ENCODE measurements around the gene E4F1. TPM values are rescaled to one million over a fixed set of nuclear protein-coding genes. Genes with fewer than 3 reads are reported as not detected.
"Not testable (repeated sequence)": the region's sequence is repeated elsewhere in the genome, so short reads cannot be mapped to it uniquely, and the experiment has no call there.

The E4F1 gene
- total and polyA plus RNA-seq, 2 donors (not counting 3 experiments of a cell fraction or from before 2014, with no cell fraction given), result 28.6 to 32.7 TPM

- H3K4me2 ChIP-seq (ENCODE audit: insufficient read depth, low read length), result no peak overlapping the region
- no TSS peak for BruUV-seq (replicated peaks)
- ChIA-PET CTCF (no interaction called here), POLR2A (no interaction called here)
- no peak overlapping the region for H2AFZ ChIP-seq (ENCODE audit: low read depth, low read length)
- FAIRE-seq (no peak), DNase-seq (ENCODE audit: low read depth, low spot score) (no peak)
- TF ChIP-seq CTCF (IDR thresholded peaks at IDR 0.05; ENCODE audit: extremely low read depth in 1 of 2, insufficient read depth in 1 of 2, low read depth in 1 of 2, low read length in 2 of 2) (no peak), MAX (IDR thresholded peaks at IDR 0.05; ENCODE audit: insufficient read depth, insufficient read length) (no peak), POLR2AphosphoS5 (IDR thresholded peaks at IDR 0.05; ENCODE audit: insufficient read depth, low read depth, low read length) (no peak), POLR2A (IDR thresholded peaks at IDR 0.05; ENCODE audit: low read depth, low read length) (no peak), MYC (IDR thresholded peaks at IDR 0.05; ENCODE audit: low read depth, low read length) (no peak), GATA2 (IDR thresholded peaks at IDR 0.05; ENCODE audit: insufficient read depth, insufficient read length, low read depth, low read length) (no peak), JUN (IDR thresholded peaks at IDR 0.05; ENCODE audit: borderline replicate concordance, insufficient read depth, insufficient read length, low read depth) (no peak), FOS (IDR thresholded peaks at IDR 0.05; ENCODE audit: borderline replicate concordance, insufficient read depth, low read length) (no peak), EZH2 (IDR thresholded peaks at IDR 0.05; ENCODE audit: borderline replicate concordance, low read depth, low read length, severe bottlenecking) (no peak)
- dilution Hi-C loops (cut with MboI; ENCODE audit: extremely low pct_ligation_motif_present, low sequenced_read_pairs), result no loop called here
- H3K9me1 ChIP-seq (replicated peaks; ENCODE audit: control insufficient read depth, extremely low read depth, insufficient read depth, low read length), result no peaks in the 10 kb centered on the region
- H3K9ac ChIP-seq (replicated peaks; ENCODE audit: extremely low read depth, insufficient read depth, low read length), result no peak overlapping the region
- H3K4me3 ChIP-seq (replicated peaks in 1 of 3; ENCODE audit: insufficient read depth in 1 of 3, low read depth in 1 of 3, low read length in 3 of 3), result no peak overlapping the region
- intact Hi-C loops (cut with micrococcal nuclease), result no loop called here
- H4K20me1 ChIP-seq (replicated peaks; ENCODE audit: control insufficient read depth, extremely low read depth, insufficient read depth, low read length), result no peaks in the 10 kb centered on the region
- peaks cover 36% of the 10 kb centered on the region for H3K79me2 ChIP-seq (ENCODE audit: control insufficient read depth, insufficient read depth, low read length)
- H3K27ac ChIP-seq (ENCODE audit: insufficient read depth, low read depth, low read length), result no peak overlapping the region
- H3K9me3 ChIP-seq (replicated peaks; ENCODE audit: control insufficient read depth, insufficient read depth, low read length), result no peaks in the 10 kb centered on the region
- no peaks in the 10 kb centered on the region for H3K4me1 ChIP-seq (ENCODE audit: control insufficient read depth, extremely low read depth, insufficient read depth, low read length)
- H3K27me3 ChIP-seq (ENCODE audit: control insufficient read depth in 2 of 2, insufficient read depth in 2 of 2, low read length in 2 of 2), result no peaks in the 10 kb centered on the region
- peaks cover 41 to 47% of the 10 kb centered on the region in 2 experiments for H3K36me3 ChIP-seq (ENCODE audit: control insufficient read depth in 2 of 2, extremely low read depth in 1 of 2, insufficient read depth in 2 of 2, low read length in 2 of 2)
Measured at GRCh38 chr16:2257726-2258125, 34.3 kb downstream of the E4F1 start.

GRCh38 chr16:2258530-2258929 lies 35.1 kb downstream of the E4F1 start:
- H3K27me3 ChIP-seq (ENCODE audit: control insufficient read depth in 2 of 2, insufficient read depth in 2 of 2, low read length in 2 of 2); H2AFZ ChIP-seq (ENCODE audit: low read depth, low read length); POLR2A ChIA-PET; BruUV-seq (replicated peaks); H3K4me2 ChIP-seq (ENCODE audit: insufficient read depth, low read length); H4K20me1 ChIP-seq (replicated peaks; ENCODE audit: control insufficient read depth, extremely low read depth, insufficient read depth, low read length); H3K27ac ChIP-seq (ENCODE audit: insufficient read depth, low read depth, low read length); H3K9me1 ChIP-seq (replicated peaks; ENCODE audit: control insufficient read depth, extremely low read depth, insufficient read depth, low read length); dilution Hi-C loops (cut with MboI; ENCODE audit: extremely low pct_ligation_motif_present, low sequenced_read_pairs); H3K4me1 ChIP-seq (ENCODE audit: control insufficient read depth, extremely low read depth, insufficient read depth, low read length); DNase-seq (ENCODE audit: low read depth, low spot score); intact Hi-C loops (cut with micrococcal nuclease); H3K9me3 ChIP-seq (replicated peaks; ENCODE audit: control insufficient read depth, insufficient read depth, low read length); CTCF ChIA-PET; H3K9ac ChIP-seq (replicated peaks; ENCODE audit: extremely low read depth, insufficient read depth, low read length); H3K4me3 ChIP-seq (replicated peaks in 1 of 3; ENCODE audit: insufficient read depth in 1 of 3, low read depth in 1 of 3, low read length in 3 of 3); FAIRE-seq: not testable (repeated sequence)
- peaks cover 43% of the 10 kb centered on the region for H3K79me2 ChIP-seq (ENCODE audit: control insufficient read depth, insufficient read depth, low read length)
- H3K36me3 ChIP-seq (ENCODE audit: control insufficient read depth in 2 of 2, extremely low read depth in 1 of 2, insufficient read depth in 2 of 2, low read length in 2 of 2), result peaks cover 45 to 50% of the 10 kb centered on the region in 2 experiments

Measured in endothelial cell of umbilical vein (primary cell).